Peyer's patch (tissue), 4 donors: ENCODE data around the gene TCL1B.

Experiments used
- CTCF ChIP-seq, 6 experiments: fragments of 450-650 bp in 4 of 6; fragments of 200-600 bp in 2 of 6; sonication (generic) in 1 of 6; IDR thresholded peaks; one replicate each; pipeline ENCODE4 v1.5.1; 2017 to 2019; ENCODE audit warnings: antibody characterized with exemption in 6 of 6, mild to moderate bottlenecking in 3 of 6, moderate library complexity in 1 of 6
- POLR2A ChIP-seq, 2 donors: fragments of 450-650 bp; IDR thresholded peaks; one replicate each; pipeline ENCODE4 v1.5.1; 2017; ENCODE audit warnings: antibody characterized with exemption in 2 of 2, mild to moderate bottlenecking in 2 of 2, moderate library complexity in 2 of 2

DNA sequence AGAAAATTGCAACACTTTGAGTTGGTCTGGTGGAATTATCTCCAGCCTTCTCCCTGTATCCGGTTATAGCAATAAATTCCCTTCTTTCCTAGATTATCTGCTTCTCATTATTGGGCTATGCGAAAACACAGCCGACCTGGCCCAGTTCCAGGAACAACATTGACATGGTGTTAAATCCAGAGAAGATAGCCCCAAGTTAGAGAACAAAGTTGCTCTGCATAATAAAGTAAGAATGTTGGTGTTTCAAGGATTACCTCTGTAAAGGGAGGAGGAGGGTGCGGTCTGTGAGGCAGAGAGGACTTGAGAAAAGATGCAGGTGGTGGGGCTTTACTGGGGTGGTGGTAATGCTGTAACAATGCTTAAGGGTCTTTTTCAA lies 15.6 kb downstream of the TCL1B start:
- no peak for TF ChIP-seq CTCF (IDR thresholded peaks at IDR 0.05)
- TF ChIP-seq POLR2A (IDR thresholded peaks at IDR 0.05) = no peak
